Esophagus muscularis mucosa (tissue), 4 donors: ENCODE data around the gene NEXMIF.

Source experiments
- EP300 ChIP-seq: sonication (generic); formaldehyde crosslinking; IDR thresholded peaks from one replicate; pipeline ENCODE4 v1.6.1; 2017; ENCODE audit warnings: antibody characterized with exemption
- POLR2A ChIP-seq: fragments of 450-650 bp; IDR thresholded peaks from one replicate; pipeline ENCODE4 v1.6.1; 2017; ENCODE audit warnings: antibody characterized with exemption, moderate library complexity, mild to moderate bottlenecking, low read depth
- POLR2AphosphoS5 ChIP-seq, 2 donors: sonication (generic); formaldehyde crosslinking; IDR thresholded peaks; one replicate each; pipeline ENCODE4 v1.6.1; 2017; ENCODE audit warnings: antibody characterized with exemption in 2 of 2
- TF ChIP-seq, protein P1 (sequence below), 3 experiments: fragments of 200-600 bp in 2 of 3; fragments of 450-650 bp in 1 of 3; sonication (generic) in 2 of 3; IDR thresholded peaks; one replicate each; pipeline ENCODE4 v1.5.1; 2017 to 2019; ENCODE audit warnings: antibody characterized with exemption in 3 of 3, mild to moderate bottlenecking in 2 of 3, moderate library complexity in 1 of 3

DNA sequence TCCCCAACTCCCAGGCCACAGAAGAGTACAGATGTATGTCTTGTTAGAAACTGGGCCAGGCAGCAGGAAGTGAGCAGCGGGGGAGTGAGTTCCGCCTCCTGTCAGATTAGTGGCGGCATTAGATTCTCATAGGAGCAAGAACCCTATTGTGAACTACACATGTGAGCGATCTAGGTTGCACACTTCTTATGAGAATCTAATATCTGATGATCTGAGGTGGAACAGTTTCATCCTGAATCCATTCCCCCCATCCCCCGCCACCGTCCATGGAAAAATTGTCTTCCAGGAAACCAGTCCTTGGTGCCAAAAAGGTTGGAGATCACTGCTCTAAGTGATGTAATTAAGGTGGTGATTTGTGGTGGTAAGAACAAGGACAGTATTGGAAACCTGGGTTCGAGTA, 24.5 kb upstream of the NEXMIF start:
- TF ChIP-seq POLR2AphosphoS5 (IDR thresholded peaks at IDR 0.05) (no peak), POLR2A (no peak), EP300 (no peak)
- TF ChIP-seq, protein P1, sequence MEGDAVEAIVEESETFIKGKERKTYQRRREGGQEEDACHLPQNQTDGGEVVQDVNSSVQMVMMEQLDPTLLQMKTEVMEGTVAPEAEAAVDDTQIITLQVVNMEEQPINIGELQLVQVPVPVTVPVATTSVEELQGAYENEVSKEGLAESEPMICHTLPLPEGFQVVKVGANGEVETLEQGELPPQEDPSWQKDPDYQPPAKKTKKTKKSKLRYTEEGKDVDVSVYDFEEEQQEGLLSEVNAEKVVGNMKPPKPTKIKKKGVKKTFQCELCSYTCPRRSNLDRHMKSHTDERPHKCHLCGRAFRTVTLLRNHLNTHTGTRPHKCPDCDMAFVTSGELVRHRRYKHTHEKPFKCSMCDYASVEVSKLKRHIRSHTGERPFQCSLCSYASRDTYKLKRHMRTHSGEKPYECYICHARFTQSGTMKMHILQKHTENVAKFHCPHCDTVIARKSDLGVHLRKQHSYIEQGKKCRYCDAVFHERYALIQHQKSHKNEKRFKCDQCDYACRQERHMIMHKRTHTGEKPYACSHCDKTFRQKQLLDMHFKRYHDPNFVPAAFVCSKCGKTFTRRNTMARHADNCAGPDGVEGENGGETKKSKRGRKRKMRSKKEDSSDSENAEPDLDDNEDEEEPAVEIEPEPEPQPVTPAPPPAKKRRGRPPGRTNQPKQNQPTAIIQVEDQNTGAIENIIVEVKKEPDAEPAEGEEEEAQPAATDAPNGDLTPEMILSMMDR (IDR thresholded peaks at IDR 0.05): no peak
